Measurements from ENCODE around the gene ST3GAL4. TPM values are rescaled to one million over a fixed set of nuclear protein-coding genes. Genes with fewer than 3 reads are reported as not detected.

The ST3GAL4 gene
- total RNA-seq, 1 experiment from 2014 or later: 13.1 TPM

DNA sequence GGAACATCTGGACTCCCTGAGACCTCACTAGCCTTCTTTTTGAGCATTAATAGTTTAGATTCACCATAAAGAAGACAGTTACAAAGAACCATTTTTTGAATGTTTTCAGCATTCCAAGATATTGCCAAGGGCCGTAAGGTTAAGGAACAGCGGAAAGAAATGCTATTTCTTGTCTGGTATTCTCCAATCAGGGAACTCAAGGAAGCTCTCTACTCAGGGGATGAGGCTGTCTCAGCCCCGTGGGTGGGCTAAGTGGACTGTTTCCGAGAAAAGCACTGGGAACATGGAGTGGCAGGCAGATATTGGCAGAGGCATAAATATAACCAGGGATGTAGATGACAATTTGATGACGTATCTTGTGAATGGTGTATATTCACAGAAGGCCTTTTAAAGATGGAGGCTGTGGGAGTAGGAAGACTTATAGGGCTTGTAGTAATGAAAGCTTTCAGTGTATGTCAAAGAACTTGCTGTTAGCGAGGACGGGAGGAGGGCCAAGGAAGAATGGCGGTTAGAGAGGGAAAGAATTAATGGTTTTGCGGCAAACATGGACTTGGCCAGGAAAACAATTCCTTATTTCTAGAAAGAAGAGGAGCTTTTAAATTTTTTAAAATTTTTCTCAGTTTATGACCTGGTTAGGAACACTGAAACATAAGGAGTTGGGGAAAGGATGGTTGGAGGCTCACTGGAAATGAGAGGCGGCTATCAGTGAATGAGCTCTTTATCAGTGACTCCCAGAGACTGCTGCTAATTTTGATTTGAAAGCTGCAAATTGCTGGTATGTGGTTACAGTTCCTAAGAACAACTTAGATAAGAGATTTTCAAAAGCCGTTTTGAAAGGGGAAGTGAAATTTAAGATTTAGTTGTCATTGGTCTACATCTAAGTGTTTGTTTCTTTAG is 64.6 kb downstream of the ST3GAL4 start:
- H3K9me2 ChIP-seq (ENCODE audit: insufficient read depth): no peaks in the 10 kb centered on the region
- ChIA-PET POLR2A (no interaction called here), CTCF (interaction anchor here (1.6 kb wide), 1 partner anchor 21 kb away, joined by 3 read pairs; no protein-coding TSS in a partner anchor), RAD21 (ENCODE audit: low non-redundant PET in 1 of 2, low total read pairs in 2 of 2, uncharacterized antibody in 2 of 2, unreplicated experiment in 2 of 2) (no interaction called here)
- no TSS peak for BruUV-seq (replicated peaks)
- H3K4me1 ChIP-seq (ENCODE audit: control insufficient read depth in 1 of 2, insufficient read depth in 2 of 2, low read length in 2 of 2): no peaks in the 10 kb centered on the region
- H2AFZ ChIP-seq (ENCODE audit: low read depth, low read length, poor library complexity, severe bottlenecking): no peak overlapping the region
- no peak overlapping the region for H3K9ac ChIP-seq (ENCODE audit: low read length)
- DNase-seq (ENCODE audit: low read depth, low spot score) (no peak), ATAC-seq (no peak)
- H4K20me1 ChIP-seq (ENCODE audit: insufficient read depth): no peaks in the 10 kb centered on the region
- intact Hi-C loops (cut with micrococcal nuclease): no loop called here
- H3K79me2 ChIP-seq (ENCODE audit: insufficient read depth, low read length): no peaks in the 10 kb centered on the region
- no peak overlapping the region for H3K4me2 ChIP-seq (ENCODE audit: low read length)
- H3K27ac ChIP-seq (ENCODE audit: low read depth, low read length): no peak overlapping the region
- no peaks in the 10 kb centered on the region for H3K36me3 ChIP-seq (ENCODE audit: control insufficient read depth in 1 of 2, insufficient read depth in 2 of 2, low read length in 2 of 2)
- H3K9me3 ChIP-seq (ENCODE audit: control insufficient read depth in 1 of 2, insufficient read depth in 1 of 2, low read depth in 1 of 2, low read length in 2 of 2): no peaks in the 10 kb centered on the region
- H3K27me3 ChIP-seq (ENCODE audit: insufficient read depth, low read length): no peaks in the 10 kb centered on the region
- TF ChIP-seq, protein P1, sequence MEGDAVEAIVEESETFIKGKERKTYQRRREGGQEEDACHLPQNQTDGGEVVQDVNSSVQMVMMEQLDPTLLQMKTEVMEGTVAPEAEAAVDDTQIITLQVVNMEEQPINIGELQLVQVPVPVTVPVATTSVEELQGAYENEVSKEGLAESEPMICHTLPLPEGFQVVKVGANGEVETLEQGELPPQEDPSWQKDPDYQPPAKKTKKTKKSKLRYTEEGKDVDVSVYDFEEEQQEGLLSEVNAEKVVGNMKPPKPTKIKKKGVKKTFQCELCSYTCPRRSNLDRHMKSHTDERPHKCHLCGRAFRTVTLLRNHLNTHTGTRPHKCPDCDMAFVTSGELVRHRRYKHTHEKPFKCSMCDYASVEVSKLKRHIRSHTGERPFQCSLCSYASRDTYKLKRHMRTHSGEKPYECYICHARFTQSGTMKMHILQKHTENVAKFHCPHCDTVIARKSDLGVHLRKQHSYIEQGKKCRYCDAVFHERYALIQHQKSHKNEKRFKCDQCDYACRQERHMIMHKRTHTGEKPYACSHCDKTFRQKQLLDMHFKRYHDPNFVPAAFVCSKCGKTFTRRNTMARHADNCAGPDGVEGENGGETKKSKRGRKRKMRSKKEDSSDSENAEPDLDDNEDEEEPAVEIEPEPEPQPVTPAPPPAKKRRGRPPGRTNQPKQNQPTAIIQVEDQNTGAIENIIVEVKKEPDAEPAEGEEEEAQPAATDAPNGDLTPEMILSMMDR (IDR thresholded peaks at IDR 0.05 in 2 of 3, conservative IDR thresholded peaks at IDR 0.05 in 1 of 3; ENCODE audit: borderline replicate concordance in 1 of 3, insufficient read depth in 1 of 3, low read depth in 2 of 3, low read length in 2 of 3): no peak
- TF ChIP-seq JUND (IDR thresholded peaks at IDR 0.05) (no peak), CBX3 (IDR thresholded peaks at IDR 0.05; ENCODE audit: low read depth) (no peak), EZH2 (IDR thresholded peaks at IDR 0.05) (no peak), POLR2A (IDR thresholded peaks at IDR 0.05; ENCODE audit: borderline replicate concordance, extremely low read depth, insufficient read depth, insufficient read length) (no peak), CEBPB (IDR thresholded peaks at IDR 0.05; ENCODE audit: low read depth) (no peak), SP1 (IDR thresholded peaks at IDR 0.05; ENCODE audit: low read depth) (no peak), TCF7L2 (IDR thresholded peaks at IDR 0.05; ENCODE audit: borderline replicate concordance, extremely low read depth, insufficient read depth, insufficient read length) (no peak), FOSL1 (IDR thresholded peaks at IDR 0.05; ENCODE audit: low read depth) (no peak), YY1 (IDR thresholded peaks at IDR 0.05; ENCODE audit: extremely low read depth, insufficient replicate concordance, low read depth, low read length) (no peak), ZFX (IDR thresholded peaks at IDR 0.05) (no peak)
- TF ChIP-seq, protein P2, sequence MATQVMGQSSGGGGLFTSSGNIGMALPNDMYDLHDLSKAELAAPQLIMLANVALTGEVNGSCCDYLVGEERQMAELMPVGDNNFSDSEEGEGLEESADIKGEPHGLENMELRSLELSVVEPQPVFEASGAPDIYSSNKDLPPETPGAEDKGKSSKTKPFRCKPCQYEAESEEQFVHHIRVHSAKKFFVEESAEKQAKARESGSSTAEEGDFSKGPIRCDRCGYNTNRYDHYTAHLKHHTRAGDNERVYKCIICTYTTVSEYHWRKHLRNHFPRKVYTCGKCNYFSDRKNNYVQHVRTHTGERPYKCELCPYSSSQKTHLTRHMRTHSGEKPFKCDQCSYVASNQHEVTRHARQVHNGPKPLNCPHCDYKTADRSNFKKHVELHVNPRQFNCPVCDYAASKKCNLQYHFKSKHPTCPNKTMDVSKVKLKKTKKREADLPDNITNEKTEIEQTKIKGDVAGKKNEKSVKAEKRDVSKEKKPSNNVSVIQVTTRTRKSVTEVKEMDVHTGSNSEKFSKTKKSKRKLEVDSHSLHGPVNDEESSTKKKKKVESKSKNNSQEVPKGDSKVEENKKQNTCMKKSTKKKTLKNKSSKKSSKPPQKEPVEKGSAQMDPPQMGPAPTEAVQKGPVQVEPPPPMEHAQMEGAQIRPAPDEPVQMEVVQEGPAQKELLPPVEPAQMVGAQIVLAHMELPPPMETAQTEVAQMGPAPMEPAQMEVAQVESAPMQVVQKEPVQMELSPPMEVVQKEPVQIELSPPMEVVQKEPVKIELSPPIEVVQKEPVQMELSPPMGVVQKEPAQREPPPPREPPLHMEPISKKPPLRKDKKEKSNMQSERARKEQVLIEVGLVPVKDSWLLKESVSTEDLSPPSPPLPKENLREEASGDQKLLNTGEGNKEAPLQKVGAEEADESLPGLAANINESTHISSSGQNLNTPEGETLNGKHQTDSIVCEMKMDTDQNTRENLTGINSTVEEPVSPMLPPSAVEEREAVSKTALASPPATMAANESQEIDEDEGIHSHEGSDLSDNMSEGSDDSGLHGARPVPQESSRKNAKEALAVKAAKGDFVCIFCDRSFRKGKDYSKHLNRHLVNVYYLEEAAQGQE (IDR thresholded peaks at IDR 0.05; ENCODE audit: low read depth): no peak
- no peak overlapping the region for H3K4me3 ChIP-seq (replicated peaks in 1 of 2; ENCODE audit: low read depth in 1 of 2, low read length in 2 of 2)

Data from HCT116 (cell line).